T-cell (primary cell): ENCODE data around the gene KLF15. TPM values are rescaled to one million over a fixed set of nuclear protein-coding genes. Genes with fewer than 3 reads are reported as not detected.

Source experiments
- ATAC-seq, 4 experiments: fragments of 200-7000 bp in 3 of 4; fragments of 150-1000 bp in 1 of 4; cut with Tn5 transposase; replicated peaks in 1 of 4; 1 replicate in 3 of 4; 2 replicates in 1 of 4; pipeline ENCODE4 v1.10.0; 2021; ENCODE audit warnings: moderate library complexity in 3 of 4, mild to moderate bottlenecking in 2 of 4, moderate number of reproducible peaks in 1 of 4
- CTCF ChIA-PET, 2 donors: fragments of 300-600 bp; sonication (Branson Sonifier 250); formaldehyde crosslinking; loops; one replicate each; lab custom pipeline; 2022; ENCODE audit warnings: antibody characterized with exemption in 2 of 2; lab: Charles Lee
- POLR2A ChIA-PET, 2 donors: fragments of 300-600 bp; sonication (Branson Sonifier 250); formaldehyde crosslinking; loops; one replicate each; lab custom pipeline; 2022; ENCODE audit warnings: antibody characterized with exemption in 2 of 2; lab: Charles Lee
- DNase-seq, 35 experiments: peaks; one replicate each; pipeline versions ENCODE4 v3.0.0 to v3.0.0-alpha.2; 2013 to 2023
- H3K27ac ChIP-seq: one replicate; pipeline ENCODE4 v1.5.1; 2013; ENCODE audit warnings: low read length
- H3K27me3 ChIP-seq, 2 experiments: replicated peaks in 1 of 2; 1 replicate in 1 of 2; 2 replicates in 1 of 2; pipeline versions ENCODE4 v1.6.1 to v1.7.0; 2013; ENCODE audit warnings: low read length in 1 of 2, mixed read lengths in 1 of 2; ENCODE audit not compliant: control insufficient read depth in 2 of 2, insufficient read depth in 2 of 2; ENCODE audit errors: extremely low read depth in 1 of 2
- H3K36me3 ChIP-seq, 2 donors: 1 replicate in 1 of 2; 2 replicates in 1 of 2; pipeline versions ENCODE4 v1.6.1 to v1.7.0; 2013; ENCODE audit warnings: low read length in 1 of 2; ENCODE audit not compliant: control insufficient read depth in 2 of 2, insufficient read depth in 1 of 2; ENCODE audit errors: extremely low read depth in 1 of 2
- H3K4me1 ChIP-seq, 2 experiments: 1 replicate in 1 of 2; 2 replicates in 1 of 2; pipeline versions ENCODE4 v1.6.1 to v1.7.0; 2013; ENCODE audit warnings: low read length in 2 of 2, mixed read lengths in 1 of 2; ENCODE audit not compliant: insufficient read depth in 2 of 2, control insufficient read depth in 1 of 2; ENCODE audit errors: extremely low read depth in 1 of 2
- H3K4me3 ChIP-seq, 2 donors: 1 replicate in 1 of 2; 2 replicates in 1 of 2; pipeline versions ENCODE4 v1.5.1 to v1.7.0; 2013; ENCODE audit warnings: mild to moderate bottlenecking in 2 of 2, low read length in 1 of 2, moderate library complexity in 1 of 2; ENCODE audit not compliant: control insufficient read depth in 1 of 2; ENCODE audit errors: extremely low read depth in 1 of 2
- H3K9me3 ChIP-seq: 2 replicates; pipeline ENCODE4 v1.7.0; 2013
- H3K27ac Mint-ChIP-seq, 2 donors: one replicate each; pipeline ENCODE4 v1.8.0; 2020 to 2021; ENCODE audit warnings: mild to moderate bottlenecking in 2 of 2, mixed read lengths in 2 of 2
- H3K27me3 Mint-ChIP-seq, 2 donors: one replicate each; pipeline ENCODE4 v1.8.0; 2021 to 2022; ENCODE audit warnings: mixed read lengths in 2 of 2
- H3K36me3 Mint-ChIP-seq: one replicate; pipeline ENCODE4 v1.8.0; 2021; ENCODE audit warnings: mixed read lengths
- H3K4me1 Mint-ChIP-seq, 3 donors: one replicate each; pipeline ENCODE4 v1.8.0; 2020 to 2022; ENCODE audit warnings: mixed read lengths in 3 of 3, mild to moderate bottlenecking in 1 of 3
- H3K4me3 Mint-ChIP-seq, 3 donors: one replicate each; pipeline ENCODE4 v1.8.0; 2020 to 2022; ENCODE audit warnings: mild to moderate bottlenecking in 3 of 3, mixed read lengths in 3 of 3, moderate library complexity in 3 of 3
- H3K9me3 Mint-ChIP-seq, 3 donors: one replicate each; pipeline ENCODE4 v1.8.0; 2020 to 2022; ENCODE audit warnings: mixed read lengths in 3 of 3
- WGBS: methylation state at CpG from one replicate; pipeline ENCODE4 v1.1.5; 2013; ENCODE audit warnings: missing lambda C conversion rate; ENCODE audit not compliant: insufficient coverage; 5-methylcytosine and 5-hydroxymethylcytosine counted together
- total RNA-seq, 35 experiments: library from RNA in 6 of 35; stranded (reverse) in 6 of 35; fragments of 120-200 nt in 1 of 35; gene quantifications; one replicate each; pipeline versions ENCODE4 v1.2.1 to v1.2.4 and lab custom pipeline; 2013 to 2026

The KLF15 gene
- total RNA-seq, 5 donors from 2014 or later (not counting 1 experiment from before 2014, with no cell fraction given) = 0.26 to 0.75 (median 0.35) TPM

DNA sequence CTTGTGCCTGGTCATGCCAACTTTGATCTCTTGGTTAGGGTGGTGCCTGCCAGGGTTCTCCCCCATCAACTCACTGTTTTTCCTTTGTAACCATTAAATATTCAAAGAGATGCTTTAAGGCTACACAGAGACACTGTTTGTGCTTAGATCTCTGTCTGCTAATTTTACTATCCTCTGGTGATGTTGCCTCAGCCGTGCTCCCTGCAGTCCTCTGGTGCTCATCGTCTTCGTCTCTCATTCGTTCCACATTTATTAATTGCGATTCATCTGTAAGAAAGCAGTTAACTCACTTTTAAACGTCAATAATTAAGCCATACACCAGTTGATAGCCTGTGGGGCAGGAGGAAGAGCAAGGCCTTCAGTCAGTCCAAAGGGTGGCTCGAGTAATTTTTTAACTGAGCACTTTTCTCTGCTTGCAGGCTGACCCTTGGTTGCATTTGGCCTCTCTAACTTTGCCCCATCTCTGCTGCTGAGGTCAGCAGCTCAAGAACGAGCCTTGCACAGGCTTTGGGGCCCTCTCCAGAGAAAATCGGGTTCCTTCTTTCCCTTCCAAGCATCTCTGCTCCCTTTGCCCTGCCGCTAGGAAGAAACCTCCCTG lies 62.9 kb downstream of the KLF15 start:
- no peaks in the 10 kb centered on the region for H3K4me1 Mint-ChIP-seq

DNA sequence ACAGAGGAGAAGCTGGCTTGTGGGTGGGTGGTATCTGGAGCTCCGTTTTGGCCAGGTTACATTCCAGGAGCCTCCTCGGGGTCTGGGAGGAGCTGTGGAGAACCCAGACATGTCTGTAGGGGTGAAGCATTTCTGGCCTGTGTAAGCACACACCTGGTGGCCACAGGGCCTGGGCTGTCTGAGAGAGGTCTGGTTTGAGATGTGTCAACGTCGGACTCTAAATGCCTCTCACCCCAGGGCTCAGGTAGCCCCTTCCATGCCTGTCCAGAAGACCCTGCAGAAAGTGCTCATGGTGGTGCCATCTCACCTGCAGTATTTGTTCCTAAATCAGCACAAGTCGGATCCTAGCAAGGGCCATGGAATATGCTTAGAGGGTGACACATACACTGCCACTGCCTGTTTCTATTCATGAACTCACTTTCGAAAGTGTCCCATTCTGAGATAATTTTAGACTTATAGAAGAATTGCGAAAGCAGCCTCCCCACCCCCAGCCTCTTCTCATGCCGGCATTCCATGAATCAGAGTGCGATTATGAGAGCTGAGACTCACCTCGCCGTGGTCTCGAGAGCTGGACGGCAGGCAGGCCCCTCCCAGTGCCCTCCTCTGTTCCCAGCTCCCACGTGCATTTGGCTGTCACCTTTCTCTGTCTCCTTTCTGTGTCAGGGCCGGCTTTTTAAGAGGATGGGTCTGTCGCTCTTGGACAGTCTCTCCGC lies 63.7 kb downstream of the KLF15 start:
- Mint-ChIP-seq H3K4me3 (no peak overlapping the region), H3K36me3 (no peaks in the 10 kb centered on the region), H3K27me3 (peaks cover 21 to 30% of the 10 kb centered on the region in 2 donors), H3K9me3 (peaks cover 0 to under 1% (median 0%) of the 10 kb centered on the region in 3 donors), H3K27ac (no peak overlapping the region), H3K4me1 (no peaks in the 10 kb centered on the region)
- WGBS = 81% methylated on average over 8 of the region's 17 CpGs
- H3K36me3 ChIP-seq = no peaks in the 10 kb centered on the region
- ATAC-seq (no peak), DNase-seq (no peak)
- no peak overlapping the region for H3K27ac ChIP-seq
- peaks cover 2 to 31% of the 10 kb centered on the region in 2 experiments for H3K27me3 ChIP-seq
- H3K9me3 ChIP-seq = no peaks in the 10 kb centered on the region
- CTCF ChIA-PET = no interaction called here
- H3K4me1 ChIP-seq = no peaks in the 10 kb centered on the region
- H3K4me3 ChIP-seq = no peak overlapping the region
- POLR2A ChIA-PET = no interaction called here

More for the DNA sequence above, 62.9 kb downstream of the KLF15 start:
- ChIA-PET POLR2A (no interaction called here), CTCF (no interaction called here)
- no peak overlapping the region for H3K27ac Mint-ChIP-seq
- Histone ChIP-seq H3K27me3 (peaks cover 2 to 30% of the 10 kb centered on the region in 2 experiments), H3K27ac (no peak overlapping the region), H3K9me3 (no peaks in the 10 kb centered on the region), H3K4me1 (no peaks in the 10 kb centered on the region), H3K36me3 (no peaks in the 10 kb centered on the region), H3K4me3 (no peak overlapping the region)
- DNase-seq (no peak), ATAC-seq (no peak)
- peaks cover 0 to 6% (median 0%) of the 10 kb centered on the region in 3 donors for H3K9me3 Mint-ChIP-seq
- no peaks in the 10 kb centered on the region for H3K36me3 Mint-ChIP-seq
- peaks cover 22 to 25% of the 10 kb centered on the region in 2 donors for H3K27me3 Mint-ChIP-seq
- 85% methylated on average over 7 of the region's 10 CpGs for WGBS
- H3K4me3 Mint-ChIP-seq = no peak overlapping the region

Other genes with a start within 250 kb of the KLF15 start
- gene ALDH1L1, start 176.8 kb downstream of the KLF15 start, total RNA-seq = 1 to 10 TPM in 1 of 5 donors, under 1 TPM in 2, not detected in 2; 0.19 to 1.6 (median 0.20) TPM
- gene CFAP100, start 37.5 kb upstream of the KLF15 start, total RNA-seq = not detected
- gene ZXDC, start 118.5 kb upstream of the KLF15 start, total RNA-seq = 10 to 100 TPM; 57.6 to 68.7 (median 61.8) TPM
- under 1 TPM in 1 of 5 donors, not detected in 4; 0.09 TPM for gene UROC1, start 160.4 kb upstream of the KLF15 start, total RNA-seq
- under 1 TPM in 1 of 5 donors, not detected in 4; 0.20 TPM for gene CHST13, start 166.7 kb upstream of the KLF15 start, total RNA-seq
- not detected for gene C3orf22, start 201.5 kb upstream of the KLF15 start, total RNA-seq